Adipocyte (in vitro differentiated cells): ENCODE measurements around the gene REEP3.
"Not testable (repeated sequence)": the region's sequence is repeated elsewhere in the genome, so short reads cannot be mapped to it uniquely, and the experiment has no call there.

Experiments
- DNase-seq: peaks from one replicate; pipeline ENCODE4 v3.0.0-alpha.2; 2015; ENCODE audit warnings: low read depth
- H3K27me3 ChIP-seq: replicated peaks from 2 replicates; pipeline ENCODE4 v1.7.0; 2013; ENCODE audit warnings: mild to moderate bottlenecking, low read length, moderate library complexity; ENCODE audit not compliant: control insufficient read depth, insufficient read depth
- H3K36me3 ChIP-seq: 2 replicates; pipeline ENCODE4 v1.7.0; 2013; ENCODE audit warnings: low read length, mild to moderate bottlenecking, moderate library complexity; ENCODE audit not compliant: control insufficient read depth, insufficient read depth, severe bottlenecking
- H3K4me1 ChIP-seq: 2 replicates; pipeline ENCODE4 v1.7.0; 2013; ENCODE audit warnings: mild to moderate bottlenecking, low read length, moderate library complexity; ENCODE audit not compliant: control insufficient read depth, insufficient read depth
- H3K4me3 ChIP-seq: 2 replicates; pipeline ENCODE4 v1.7.0; 2013; ENCODE audit warnings: mild to moderate bottlenecking, low read length, moderate library complexity
- H3K9ac ChIP-seq: 2 replicates; pipeline ENCODE4 v1.7.0; 2013; ENCODE audit warnings: mild to moderate bottlenecking, low read length, moderate library complexity
- H3K9me3 ChIP-seq: 2 replicates; pipeline ENCODE4 v1.7.0; 2013; ENCODE audit warnings: mild to moderate bottlenecking, low read length, moderate library complexity; ENCODE audit not compliant: control insufficient read depth

Gene REEP3, protein sequence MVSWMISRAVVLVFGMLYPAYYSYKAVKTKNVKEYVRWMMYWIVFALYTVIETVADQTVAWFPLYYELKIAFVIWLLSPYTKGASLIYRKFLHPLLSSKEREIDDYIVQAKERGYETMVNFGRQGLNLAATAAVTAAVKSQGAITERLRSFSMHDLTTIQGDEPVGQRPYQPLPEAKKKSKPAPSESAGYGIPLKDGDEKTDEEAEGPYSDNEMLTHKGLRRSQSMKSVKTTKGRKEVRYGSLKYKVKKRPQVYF

DNA sequence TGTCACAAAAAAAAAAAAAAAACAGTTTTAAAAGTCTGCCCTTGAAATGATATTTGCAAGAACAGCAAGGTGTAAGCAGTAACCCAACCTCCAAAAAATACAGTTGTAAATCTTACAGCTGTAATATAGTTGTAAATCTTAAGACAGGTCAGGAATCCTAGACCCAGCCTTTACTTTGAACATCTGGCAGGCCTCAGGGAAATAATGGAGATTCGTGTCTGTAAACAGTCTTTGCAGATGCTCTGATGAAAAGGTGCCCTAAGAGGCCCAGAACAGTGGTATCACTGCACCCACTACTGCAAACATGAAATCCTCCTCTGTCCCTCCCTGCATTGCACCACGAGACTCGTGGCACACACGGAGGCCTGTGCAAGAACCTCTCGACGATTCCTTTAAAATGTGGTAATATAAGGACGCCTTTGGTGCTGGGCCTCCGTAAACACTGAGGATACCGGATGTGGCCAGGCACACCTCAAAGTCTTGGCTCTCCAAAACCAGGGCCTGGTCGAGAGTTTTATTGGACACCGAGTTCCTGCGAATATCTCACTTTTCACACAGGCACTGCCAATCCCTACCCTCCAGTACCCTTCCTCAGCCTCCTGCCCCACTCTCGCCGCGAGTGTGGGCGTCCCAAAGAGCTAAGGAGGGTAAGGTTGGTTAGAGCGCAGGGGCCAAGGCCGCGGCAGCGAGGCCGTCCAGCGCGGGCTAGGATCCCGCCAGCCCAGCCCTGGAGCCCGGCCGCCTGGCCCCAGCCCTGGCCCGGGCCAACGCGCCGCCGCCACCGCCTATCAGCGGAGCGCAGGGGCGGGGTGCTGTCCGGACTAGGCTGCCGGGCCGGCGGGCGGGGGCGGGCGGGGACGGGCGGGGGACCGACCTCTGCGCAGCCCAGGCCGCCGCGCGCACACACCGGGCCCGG, at the start of gene REEP3:
REEP3 (plus strand) TSS at position 902 of the 916 bp plus-strand sequence. CDS start 145 bp downstream, outside the sequence.
- peak within 1 kb of the TSS; percentile 98 for H3K9ac ChIP-seq
- no peaks in the 10 kb centered on the region for H3K36me3 ChIP-seq
- DNase-seq, result peak; percentile 88
- no peaks in the 10 kb centered on the region for H3K9me3 ChIP-seq
- no peaks in the 10 kb centered on the region for H3K27me3 ChIP-seq
- H3K4me1 ChIP-seq, result peaks cover 33% of the 10 kb centered on the region
- peak within 1 kb of the TSS; percentile 85 for H3K4me3 ChIP-seq

DNA sequence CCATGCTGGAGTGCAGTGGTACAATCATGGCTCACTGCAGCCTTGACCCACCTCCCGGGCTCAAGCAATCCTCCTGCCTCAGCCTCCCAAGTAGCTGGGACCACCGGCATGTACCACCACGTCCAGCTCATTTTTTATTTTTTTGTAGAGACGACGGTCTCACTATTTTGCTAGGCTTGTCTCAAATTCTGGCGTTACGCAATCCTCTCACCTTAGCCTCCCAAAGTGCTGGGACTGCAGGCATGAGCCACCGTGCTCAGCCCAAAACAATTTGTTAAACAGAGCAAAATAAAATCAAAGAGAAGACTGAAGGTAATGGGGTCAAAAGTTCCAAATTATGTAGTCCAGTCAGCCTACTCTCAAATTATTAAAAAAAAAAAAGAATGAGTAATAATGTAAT, 46.7 kb upstream of the REEP3 start:
- Histone ChIP-seq H3K4me1 (no peaks in the 10 kb centered on the region), H3K27me3 (no peaks in the 10 kb centered on the region), H3K4me3 (no peak overlapping the region), H3K36me3 (no peaks in the 10 kb centered on the region), H3K9me3 (no peaks in the 10 kb centered on the region), H3K9ac (no peak overlapping the region)
- no peak for DNase-seq

DNA sequence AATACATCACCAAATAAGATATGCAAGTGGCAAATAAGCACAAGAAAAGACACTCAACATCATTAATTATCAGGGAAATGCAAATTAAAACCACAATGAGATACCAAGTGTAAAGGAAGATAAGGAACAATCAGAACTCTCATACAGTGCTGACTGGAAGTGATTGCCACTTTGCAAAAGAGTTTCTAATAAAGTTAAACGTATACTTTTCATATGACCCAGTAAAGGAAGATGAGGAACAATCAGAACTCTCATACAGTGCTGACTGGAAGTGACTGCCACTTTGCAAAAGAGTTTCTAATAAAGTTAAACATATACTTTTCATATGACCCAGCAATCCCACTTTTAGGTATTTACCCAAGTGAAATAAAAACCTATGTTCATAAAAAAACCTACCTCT, 43.3 kb upstream of the REEP3 start:
- Histone ChIP-seq H3K4me1 (no peaks in the 10 kb centered on the region), H3K4me3 (no peak overlapping the region), H3K27me3 (no peaks in the 10 kb centered on the region), H3K9ac (no peak overlapping the region), H3K36me3 (no peaks in the 10 kb centered on the region), H3K9me3 (no peaks in the 10 kb centered on the region)
- no peak for DNase-seq

DNA sequence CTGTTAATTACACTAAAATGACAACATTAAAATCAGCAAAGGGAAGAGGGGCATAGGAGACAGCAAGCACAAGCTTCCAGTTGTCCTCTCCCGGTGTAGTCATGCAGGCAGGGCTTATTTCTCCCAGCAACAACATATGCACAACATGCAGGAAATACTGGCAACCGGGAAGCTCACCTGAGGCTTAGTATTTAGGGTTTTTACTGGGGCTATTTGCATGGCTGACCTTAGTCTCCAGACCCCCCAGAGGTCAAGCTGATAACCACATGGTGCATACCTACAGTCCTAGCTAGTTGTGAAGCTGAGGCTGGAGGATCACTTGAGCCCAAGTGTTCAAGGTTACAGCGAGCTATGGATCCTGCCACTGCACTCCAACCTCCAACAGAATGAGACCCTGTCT, 42.6 kb upstream of the REEP3 start:
- H3K27me3 ChIP-seq, result no peaks in the 10 kb centered on the region
- H3K9ac ChIP-seq, result no peak overlapping the region
- no peaks in the 10 kb centered on the region for H3K36me3 ChIP-seq
- no peak for DNase-seq
- no peak overlapping the region for H3K4me3 ChIP-seq
- no peaks in the 10 kb centered on the region for H3K9me3 ChIP-seq
- no peaks in the 10 kb centered on the region for H3K4me1 ChIP-seq

DNA sequence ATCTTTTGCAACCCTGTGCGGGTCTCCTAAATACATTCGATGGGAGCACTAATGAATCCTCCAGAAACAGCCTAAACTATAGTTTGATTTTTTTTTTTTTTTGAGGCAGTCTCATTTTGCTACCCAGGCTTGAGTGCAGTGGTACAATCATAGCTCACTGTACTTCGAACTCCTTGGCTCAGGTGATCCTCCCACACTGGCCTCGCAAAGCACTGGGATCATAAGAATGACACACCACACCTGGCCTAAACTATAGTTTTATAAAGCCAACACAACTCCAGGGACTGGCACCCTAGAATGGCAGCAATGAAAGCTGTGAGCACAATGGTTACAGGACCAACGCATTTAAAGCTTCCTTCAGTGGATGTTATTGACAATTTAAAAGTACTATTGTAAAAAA, 41.0 kb upstream of the REEP3 start:
- DNase-seq, result no peak
- no peaks in the 10 kb centered on the region for H3K36me3 ChIP-seq
- H3K4me1 ChIP-seq, result no peaks in the 10 kb centered on the region
- no peaks in the 10 kb centered on the region for H3K27me3 ChIP-seq
- no peak overlapping the region for H3K4me3 ChIP-seq
- H3K9ac ChIP-seq, result no peak overlapping the region
- H3K9me3 ChIP-seq, result no peaks in the 10 kb centered on the region

DNA sequence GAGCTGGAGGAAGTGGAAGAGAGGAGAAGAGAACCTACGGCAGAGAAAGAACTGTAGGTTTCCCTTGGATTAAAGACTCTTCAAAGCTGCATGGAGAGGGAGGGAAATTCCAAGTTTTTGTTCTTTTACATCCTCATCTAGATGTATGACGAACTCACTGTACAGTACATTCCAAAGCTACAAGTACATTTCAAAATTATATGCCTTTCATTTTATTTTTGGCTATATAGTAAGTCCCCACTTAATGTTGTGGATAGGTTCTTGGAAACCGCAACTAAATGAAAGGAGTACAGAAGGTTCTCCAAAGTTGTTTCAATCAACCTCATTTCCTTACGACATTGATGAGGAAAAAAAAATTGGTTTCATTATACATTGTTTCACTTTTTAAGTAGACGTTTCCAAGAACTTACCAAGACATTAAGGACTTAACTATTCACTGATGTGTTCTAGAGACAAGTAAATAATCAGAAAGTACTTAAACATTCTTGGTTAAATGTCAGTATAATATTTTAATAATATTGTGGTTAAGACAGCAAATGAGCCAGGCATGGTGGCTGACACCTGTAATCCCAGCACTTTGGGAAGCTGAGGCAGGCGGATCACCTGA, 39.3 kb upstream of the REEP3 start:
- Histone ChIP-seq H3K9me3 (no peaks in the 10 kb centered on the region), H3K9ac (no peak overlapping the region), H3K36me3 (no peaks in the 10 kb centered on the region), H3K27me3 (no peaks in the 10 kb centered on the region), H3K4me3 (no peak overlapping the region), H3K4me1 (no peaks in the 10 kb centered on the region)
- DNase-seq, result no peak

DNA sequence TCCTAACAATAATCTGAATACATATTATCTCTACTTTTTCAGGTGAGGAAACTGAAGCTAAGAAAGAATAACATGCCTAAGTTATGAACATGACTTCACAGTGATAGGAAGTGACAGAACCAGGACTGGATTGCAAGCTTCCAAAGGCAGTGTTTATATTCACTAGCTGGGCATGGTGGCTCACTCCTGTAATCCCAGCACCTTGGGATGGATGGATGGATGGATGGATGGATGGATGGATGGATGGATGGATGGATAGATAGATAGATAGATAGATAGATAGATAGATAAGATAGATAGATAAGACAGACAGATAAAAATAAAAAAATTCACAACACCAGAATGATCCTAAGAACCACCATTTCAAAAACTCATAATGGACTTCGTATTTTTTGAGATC, 37.2 kb upstream of the REEP3 start:
- Histone ChIP-seq H3K9me3 (no peaks in the 10 kb centered on the region), H3K4me1 (no peaks in the 10 kb centered on the region), H3K27me3 (no peaks in the 10 kb centered on the region), H3K4me3 (no peak overlapping the region), H3K9ac (no peak overlapping the region), H3K36me3 (no peaks in the 10 kb centered on the region)
- no peak for DNase-seq

DNA sequence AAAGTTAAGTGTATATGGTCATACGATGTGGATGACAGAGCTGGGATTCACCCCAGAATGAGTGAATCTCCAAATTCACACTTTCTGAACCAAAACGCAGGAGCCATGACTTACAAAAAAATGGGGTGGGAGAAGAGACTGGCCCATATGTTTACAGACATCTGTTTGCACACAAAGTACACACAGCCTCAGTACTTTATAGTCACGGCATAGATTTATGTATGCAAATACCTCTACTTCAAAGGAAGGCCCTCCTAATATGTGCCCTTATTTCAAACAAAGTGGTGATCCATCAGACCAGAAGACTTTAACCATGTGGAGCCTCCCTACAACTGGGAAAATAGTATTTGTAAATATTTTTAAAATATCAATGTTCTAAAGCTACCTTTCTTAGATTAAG, 33.2 kb upstream of the REEP3 start:
- Histone ChIP-seq H3K4me1 (peaks cover 19% of the 10 kb centered on the region), H3K9me3 (no peaks in the 10 kb centered on the region), H3K4me3 (no peak overlapping the region), H3K27me3 (no peaks in the 10 kb centered on the region), H3K36me3 (no peaks in the 10 kb centered on the region), H3K9ac (no peak overlapping the region)
- DNase-seq, result no peak

DNA sequence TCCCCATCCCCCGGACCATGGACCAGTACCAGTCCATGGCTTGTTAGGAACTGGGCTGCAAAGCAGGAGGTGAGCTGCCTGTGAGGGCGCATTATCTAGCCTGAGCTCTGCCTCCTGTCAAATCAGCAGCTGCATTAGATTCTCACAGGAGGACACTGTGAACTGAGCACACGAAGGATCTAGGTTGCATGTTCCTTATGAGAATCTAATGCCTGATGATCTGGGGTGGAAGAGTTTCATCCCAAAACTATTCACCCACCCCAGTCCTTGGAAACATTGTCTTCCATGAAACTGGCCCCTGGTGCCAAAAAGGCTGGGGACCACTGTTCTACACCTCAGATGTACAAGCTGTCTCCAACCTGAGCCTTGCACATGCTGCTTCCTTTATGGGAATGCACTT, 31.4 kb upstream of the REEP3 start:
- H3K9ac ChIP-seq, result no peak overlapping the region
- no peaks in the 10 kb centered on the region for H3K36me3 ChIP-seq
- H3K4me3 ChIP-seq, result no peak overlapping the region
- no peaks in the 10 kb centered on the region for H3K9me3 ChIP-seq
- peaks cover 19% of the 10 kb centered on the region for H3K4me1 ChIP-seq
- DNase-seq, result no peak
- H3K27me3 ChIP-seq, result no peaks in the 10 kb centered on the region

DNA sequence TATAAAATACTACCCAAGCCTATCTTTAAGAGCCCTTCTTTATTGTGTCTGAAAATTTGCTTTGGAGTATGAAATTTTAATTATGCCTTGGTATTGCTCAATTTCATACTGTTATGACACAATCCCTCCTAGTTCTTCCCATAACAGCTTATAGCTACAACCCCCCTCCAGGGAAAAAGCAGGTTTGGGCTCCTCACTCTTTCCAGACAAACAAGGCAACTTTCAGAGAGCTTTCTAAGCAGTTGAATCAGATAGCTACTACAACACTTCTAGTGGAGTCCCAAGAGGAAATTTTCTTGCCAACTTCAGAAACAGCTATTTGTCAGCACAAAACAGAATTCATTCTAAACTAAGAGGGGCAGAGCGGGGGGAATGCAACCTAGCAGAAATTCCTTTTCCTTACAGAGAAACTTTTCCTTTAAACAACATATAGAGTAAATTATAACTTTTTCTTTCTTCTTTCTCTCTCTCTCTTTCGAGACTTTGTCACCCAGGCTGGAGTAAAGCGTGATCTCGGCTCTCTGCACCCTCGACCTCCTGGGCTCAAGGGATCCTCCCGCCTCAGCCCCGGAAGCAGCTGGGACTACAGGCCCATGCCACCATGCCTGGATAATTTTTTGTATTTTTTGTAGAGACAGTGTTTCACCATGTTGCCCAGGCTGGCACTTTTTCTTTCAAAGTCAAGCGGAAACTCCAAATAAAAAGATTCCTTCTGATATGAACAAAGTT, 29.4 kb upstream of the REEP3 start:
- H3K9me3 ChIP-seq, result no peaks in the 10 kb centered on the region
- H3K4me1 ChIP-seq, result peaks cover 19% of the 10 kb centered on the region
- H3K27me3 ChIP-seq, result no peaks in the 10 kb centered on the region
- no peaks in the 10 kb centered on the region for H3K36me3 ChIP-seq
- peak overlapping the region; percentile 82 for H3K9ac ChIP-seq
- DNase-seq, result peak; percentile 93
- H3K4me3 ChIP-seq, result peak overlapping the region; percentile 77

DNA sequence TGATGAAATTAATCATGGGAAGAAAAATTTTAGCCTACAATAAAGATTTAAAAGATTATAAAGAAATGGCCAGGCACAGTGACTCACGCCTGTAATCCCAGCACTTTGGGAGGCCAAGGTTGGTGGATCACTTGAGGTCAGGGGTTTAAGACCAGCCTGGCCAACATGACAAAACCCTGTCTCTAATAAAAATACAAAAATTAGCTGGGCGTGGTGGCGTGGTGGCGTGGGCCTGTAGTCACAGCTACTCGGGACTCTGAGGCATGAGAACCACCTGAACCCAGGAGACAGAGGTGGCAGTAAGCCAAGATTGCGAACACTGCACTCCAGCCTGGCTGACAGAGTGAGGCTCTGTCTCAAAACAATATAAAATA, 28.9 kb upstream of the REEP3 start:
- Histone ChIP-seq H3K4me3 (peak overlapping the region; percentile 77), H3K9ac (peak overlapping the region; percentile 82), H3K4me1 (peaks cover 19% of the 10 kb centered on the region)
- H3K36me3 ChIP-seq, H3K27me3 ChIP-seq, H3K9me3 ChIP-seq, DNase-seq: not testable (repeated sequence)
